HepG2 (cell line): ENCODE measurements around the gene ABCG2. TPM values are rescaled to one million over a fixed set of nuclear protein-coding genes. Genes with fewer than 3 reads are reported as not detected.

ENCODE experiments used
- ADNP ChIP-seq: sonication (generic); formaldehyde crosslinking; IDR thresholded peaks from 2 replicates; pipeline ENCODE4 v1.4.0; 2020; ENCODE audit warnings: missing genetic modification reagents
- ATF7 ChIP-seq, 2 experiments: fragments of 450-650 bp in 1 of 2; sonication (generic) in 1 of 2; formaldehyde crosslinking in 1 of 2; IDR thresholded peaks; 2 replicates each; pipeline versions ENCODE4 v1.4.0 to v1.6.1; 2016 to 2020; ENCODE audit warnings: antibody characterized with exemption in 1 of 2, mild to moderate bottlenecking in 1 of 2, missing genetic modification reagents in 1 of 2
- ATF7-NPFF ChIP-seq: sonication (generic); formaldehyde crosslinking; IDR thresholded peaks from 2 replicates; pipeline ENCODE4 v1.8.1; 2023; ENCODE audit warnings: mild to moderate bottlenecking, low read depth, missing genetic modification reagents, moderate library complexity
- CREM ChIP-seq, 2 experiments: sonication (generic) in 1 of 2; formaldehyde crosslinking in 1 of 2; IDR thresholded peaks; 2 replicates each; pipeline versions ENCODE4 v1.4.0 to v1.6.1; 2016 to 2020; ENCODE audit warnings: antibody characterized with exemption in 1 of 2, mild to moderate bottlenecking in 1 of 2, missing genetic modification reagents in 1 of 2
- FOSL2 ChIP-seq: sonication (generic); formaldehyde crosslinking; IDR thresholded peaks from 2 replicates; pipeline ENCODE4 v1.4.0; 2020; ENCODE audit warnings: missing genetic modification reagents
- PPARG ChIP-seq: conservative IDR thresholded peaks from 2 replicates; pipeline ENCODE4 v1.6.1; 2016; ENCODE audit warnings: missing biosample characterization, missing genetic modification reagents
- RCOR2 ChIP-seq: IDR thresholded peaks from 2 replicates; pipeline ENCODE4 v1.6.1; 2016; ENCODE audit warnings: missing biosample characterization, missing genetic modification reagents
- SYNCRIP ChIP-seq: fragments of 200-400 bp; formaldehyde crosslinking; IDR thresholded peaks from 2 replicates; pipeline ENCODE4 v1.6.1; 2018; ENCODE audit warnings: mild to moderate bottlenecking, low read depth, low read length; ENCODE audit not compliant: insufficient read depth
- TBL1XR1 ChIP-seq: fragments of 150-350 bp; IDR thresholded peaks from 2 replicates; pipeline ENCODE4 v1.6.1; 2014; ENCODE audit warnings: borderline replicate concordance, low read length; ENCODE audit not compliant: partially characterized antibody
- ZBTB42 ChIP-seq: sonication (generic); formaldehyde crosslinking; IDR thresholded peaks from 2 replicates; pipeline ENCODE4 v1.5.0; 2020; ENCODE audit warnings: mild to moderate bottlenecking, missing genetic modification reagents
- ZNF296 ChIP-seq: sonication (generic); formaldehyde crosslinking; conservative IDR thresholded peaks from 2 replicates; pipeline ENCODE4 v1.5.0; 2020; ENCODE audit warnings: mild to moderate bottlenecking, missing genetic modification reagents
- ZNF383 ChIP-seq: sonication (generic); formaldehyde crosslinking; IDR thresholded peaks from 2 replicates; pipeline ENCODE4 v1.4.0; 2020; ENCODE audit warnings: missing genetic modification reagents, mild to moderate bottlenecking, borderline replicate concordance
- ZNF460 ChIP-seq: sonication (generic); formaldehyde crosslinking; IDR thresholded peaks from 2 replicates; pipeline ENCODE4 v1.5.1; 2020; ENCODE audit warnings: missing genetic modification reagents, mild to moderate bottlenecking, borderline replicate concordance
- ZNF546 ChIP-seq: sonication (generic); formaldehyde crosslinking; conservative IDR thresholded peaks from 2 replicates; pipeline ENCODE4 v1.8.1; 2023; ENCODE audit warnings: mild to moderate bottlenecking, missing genetic modification reagents
- ZNF572 ChIP-seq: sonication (generic); formaldehyde crosslinking; IDR thresholded peaks from 2 replicates; pipeline ENCODE4 v1.5.1; 2020; ENCODE audit warnings: mild to moderate bottlenecking, missing genetic modification reagents
- ZNF7 ChIP-seq: IDR thresholded peaks from 2 replicates; pipeline ENCODE4 v1.6.1; 2016; ENCODE audit warnings: missing biosample characterization, missing genetic modification reagents
- ZNF790 ChIP-seq: sonication (generic); formaldehyde crosslinking; IDR thresholded peaks from 2 replicates; pipeline ENCODE4 v1.8.0; 2022; ENCODE audit warnings: missing genetic modification reagents, mild to moderate bottlenecking, borderline replicate concordance
- ZSCAN31 ChIP-seq: sonication (generic); formaldehyde crosslinking; IDR thresholded peaks from 2 replicates; pipeline ENCODE4 v1.5.0; 2020; ENCODE audit warnings: low read depth, mild to moderate bottlenecking, missing genetic modification reagents
- polyA plus RNA-seq, 8 experiments: library from polyadenylated mRNA; depleted of rRNA in 3 of 8; stranded (reverse) in 7 of 8; unstranded in 1 of 8; fragments of >200 nt; fragmentation: Illumina TruSeq in 4 of 8; extraction: Trizol in 4 of 8; gene quantifications; 2 replicates each; pipeline versions ENCODE4 v1.2.1 to v1.2.3, GENCODE V29; 2011 to 2016; ENCODE audit warnings: low read depth in 4 of 8, missing spikeins in 1 of 8, mixed read lengths in 1 of 8; ENCODE audit not compliant: insufficient read depth in 1 of 8
- total RNA-seq, 5 experiments: library from RNA; depleted of rRNA; stranded (reverse); fragments of >200 nt; fragmentation: Illumina TruSeq; extraction: Trizol; gene quantifications; 2 replicates each; pipeline ENCODE4 v1.2.3, GENCODE V29; 2016; ENCODE audit warnings: low read depth in 1 of 5
- TF ChIP-seq, protein P1 (sequence below): sonication (generic); formaldehyde crosslinking; IDR thresholded peaks from 2 replicates; pipeline ENCODE4 v1.8.1; 2023; ENCODE audit warnings: mild to moderate bottlenecking, inconsistent platforms, moderate library complexity, missing genetic modification reagents, borderline replicate concordance
- TF ChIP-seq, protein P2 (sequence below): sonication (generic); formaldehyde crosslinking; IDR thresholded peaks from 2 replicates; pipeline ENCODE4 v1.5.1; 2020; ENCODE audit warnings: missing genetic modification reagents, mild to moderate bottlenecking, borderline replicate concordance
- TF ChIP-seq, protein P3 (sequence below): IDR thresholded peaks from 2 replicates; pipeline ENCODE4 v1.4.0; 2020; ENCODE audit warnings: mild to moderate bottlenecking, missing genetic modification reagents

The ABCG2 gene
- total and polyA plus RNA-seq, 2 of the 13 experiments (the other 11 are each of a cell fraction or from before 2014, with no cell fraction given), result 10.0 to 15.7 TPM

DNA sequence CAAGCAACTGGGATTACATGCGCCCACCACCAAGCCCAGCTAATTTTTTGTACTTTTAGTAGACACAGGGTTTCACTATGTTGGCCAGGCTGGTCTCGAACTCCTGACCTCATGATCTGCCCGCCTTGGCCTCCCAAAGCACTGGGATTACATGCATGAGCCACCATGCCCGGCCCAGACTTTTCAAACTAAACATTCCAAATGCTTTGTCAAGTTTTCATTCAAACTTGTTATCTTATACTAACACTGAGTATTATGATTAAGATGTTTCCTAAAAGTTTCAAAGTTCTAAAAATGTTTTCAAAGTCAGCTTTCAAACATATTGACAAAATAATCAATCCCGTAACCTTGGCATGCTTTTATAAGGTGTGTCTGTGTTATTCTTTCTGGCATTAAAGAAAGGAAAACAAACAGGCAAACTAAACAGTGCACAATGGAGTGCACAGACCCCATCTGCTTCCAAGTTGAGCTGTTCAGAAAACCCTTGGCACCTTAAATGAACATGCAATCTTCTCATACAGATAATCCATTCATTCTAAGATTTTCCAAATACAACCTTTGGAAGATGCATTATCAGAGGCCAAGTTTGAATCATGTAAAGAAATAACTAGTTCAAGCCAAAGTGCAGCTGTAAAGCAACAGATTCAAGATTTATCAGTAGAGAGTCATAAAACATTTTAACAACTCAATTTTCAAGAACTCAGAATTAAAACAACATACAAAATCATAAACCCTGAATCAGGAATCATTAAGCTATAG, 49.1 kb downstream of the ABCG2 start (continued):
- TF ChIP-seq ZBTB42 (CRISPR knock-in tag) (no peak), ZNF296 (CRISPR knock-in tag) (no peak), ZNF546 (CRISPR knock-in tag) (no peak), ZNF460 (CRISPR knock-in tag) (0 out of 2 replicates have a peak, but pooled peaks have one; percentile 52), TBL1XR1 (peak; percentile 39), PPARG (CRISPR knock-in tag) (peak; percentile 91), ATF7 (IDR thresholded peaks at IDR 0.05) (no peak), ATF7 (CRISPR knock-in tag; IDR thresholded peaks at IDR 0.05) (no peak), SYNCRIP (no peak), ZNF7 (no peak), FOSL2 (peak; percentile 69), ADNP (peak; percentile 86; the same call in 1 of the 2 replicates), CREM (IDR thresholded peaks at IDR 0.05) (peak; percentile 94), CREM (CRISPR knock-in tag; IDR thresholded peaks at IDR 0.05) (no peak), ATF7-NPFF (CRISPR knock-in tag) (no peak), ZNF790 (CRISPR knock-in tag) (no peak), ZNF383 (CRISPR knock-in tag) (no peak), ZSCAN31 (CRISPR knock-in tag) (no peak), ZNF572 (CRISPR knock-in tag) (no peak), RCOR2 (CRISPR knock-in tag) (peak; percentile 76; the same call in 1 of the 2 replicates)
- TF ChIP-seq, protein P1, sequence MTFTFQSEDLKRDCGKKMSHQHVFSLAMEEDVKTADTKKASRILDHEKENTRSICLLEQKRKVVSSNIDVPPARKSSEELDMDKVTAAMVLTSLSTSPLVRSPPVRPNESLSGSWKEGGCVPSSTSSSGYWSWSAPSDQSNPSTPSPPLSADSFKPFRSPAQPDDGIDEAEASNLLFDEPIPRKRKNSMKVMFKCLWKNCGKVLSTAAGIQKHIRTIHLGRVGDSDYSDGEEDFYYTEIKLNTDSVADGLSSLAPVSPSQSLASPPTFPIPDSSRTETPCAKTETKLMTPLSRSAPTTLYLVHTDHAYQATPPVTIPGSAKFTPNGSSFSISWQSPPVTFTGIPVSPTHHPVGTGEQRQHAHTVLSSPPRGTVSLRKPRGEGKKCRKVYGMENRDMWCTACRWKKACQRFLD (CRISPR knock-in tag), result no peak
- TF ChIP-seq, protein P2, sequence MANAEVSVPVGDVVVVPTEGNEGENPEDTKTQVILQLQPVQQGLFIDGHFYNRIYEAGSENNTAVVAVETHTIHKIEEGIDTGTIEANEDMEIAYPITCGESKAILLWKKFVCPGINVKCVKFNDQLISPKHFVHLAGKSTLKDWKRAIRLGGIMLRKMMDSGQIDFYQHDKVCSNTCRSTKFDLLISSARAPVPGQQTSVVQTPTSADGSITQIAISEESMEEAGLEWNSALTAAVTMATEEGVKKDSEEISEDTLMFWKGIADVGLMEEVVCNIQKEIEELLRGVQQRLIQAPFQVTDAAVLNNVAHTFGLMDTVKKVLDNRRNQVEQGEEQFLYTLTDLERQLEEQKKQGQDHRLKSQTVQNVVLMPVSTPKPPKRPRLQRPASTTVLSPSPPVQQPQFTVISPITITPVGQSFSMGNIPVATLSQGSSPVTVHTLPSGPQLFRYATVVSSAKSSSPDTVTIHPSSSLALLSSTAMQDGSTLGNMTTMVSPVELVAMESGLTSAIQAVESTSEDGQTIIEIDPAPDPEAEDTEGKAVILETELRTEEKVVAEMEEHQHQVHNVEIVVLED, result no peak; the same call in 1 of the 2 replicates
- TF ChIP-seq, protein P3, sequence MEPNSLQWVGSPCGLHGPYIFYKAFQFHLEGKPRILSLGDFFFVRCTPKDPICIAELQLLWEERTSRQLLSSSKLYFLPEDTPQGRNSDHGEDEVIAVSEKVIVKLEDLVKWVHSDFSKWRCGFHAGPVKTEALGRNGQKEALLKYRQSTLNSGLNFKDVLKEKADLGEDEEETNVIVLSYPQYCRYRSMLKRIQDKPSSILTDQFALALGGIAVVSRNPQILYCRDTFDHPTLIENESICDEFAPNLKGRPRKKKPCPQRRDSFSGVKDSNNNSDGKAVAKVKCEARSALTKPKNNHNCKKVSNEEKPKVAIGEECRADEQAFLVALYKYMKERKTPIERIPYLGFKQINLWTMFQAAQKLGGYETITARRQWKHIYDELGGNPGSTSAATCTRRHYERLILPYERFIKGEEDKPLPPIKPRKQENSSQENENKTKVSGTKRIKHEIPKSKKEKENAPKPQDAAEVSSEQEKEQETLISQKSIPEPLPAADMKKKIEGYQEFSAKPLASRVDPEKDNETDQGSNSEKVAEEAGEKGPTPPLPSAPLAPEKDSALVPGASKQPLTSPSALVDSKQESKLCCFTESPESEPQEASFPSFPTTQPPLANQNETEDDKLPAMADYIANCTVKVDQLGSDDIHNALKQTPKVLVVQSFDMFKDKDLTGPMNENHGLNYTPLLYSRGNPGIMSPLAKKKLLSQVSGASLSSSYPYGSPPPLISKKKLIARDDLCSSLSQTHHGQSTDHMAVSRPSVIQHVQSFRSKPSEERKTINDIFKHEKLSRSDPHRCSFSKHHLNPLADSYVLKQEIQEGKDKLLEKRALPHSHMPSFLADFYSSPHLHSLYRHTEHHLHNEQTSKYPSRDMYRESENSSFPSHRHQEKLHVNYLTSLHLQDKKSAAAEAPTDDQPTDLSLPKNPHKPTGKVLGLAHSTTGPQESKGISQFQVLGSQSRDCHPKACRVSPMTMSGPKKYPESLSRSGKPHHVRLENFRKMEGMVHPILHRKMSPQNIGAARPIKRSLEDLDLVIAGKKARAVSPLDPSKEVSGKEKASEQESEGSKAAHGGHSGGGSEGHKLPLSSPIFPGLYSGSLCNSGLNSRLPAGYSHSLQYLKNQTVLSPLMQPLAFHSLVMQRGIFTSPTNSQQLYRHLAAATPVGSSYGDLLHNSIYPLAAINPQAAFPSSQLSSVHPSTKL (CRISPR knock-in tag), result peak; percentile 95
